Activated T-helper 1 cell treated with anti-CD3 and anti-CD28 coated beads, Interleukin-12 subunit alpha, Interleukin-12 subunit beta, Interleukin-2, Interleukin-4 antibody, amounts not matched to agents 30 ng/mL and 10 ng/mL and 1 ng/mL, durations not matched to agents 14 hours and 24 hours and 36 hours (primary cell): ENCODE results near the gene ADARB2. TPM values are rescaled to one million over a fixed set of nuclear protein-coding genes. Genes with fewer than 3 reads are reported as not detected.

Source experiments
- DNase-seq: peaks from one replicate; pipeline ENCODE4 v3.0.0; 2021; ENCODE audit warnings: low spot score
- H3K27ac Mint-ChIP-seq: one replicate; pipeline ENCODE4 v1.8.0; 2021; ENCODE audit warnings: mild to moderate bottlenecking, mixed read lengths
- H3K27me3 Mint-ChIP-seq: one replicate; pipeline ENCODE4 v1.8.0; 2022; ENCODE audit warnings: mild to moderate bottlenecking, moderate library complexity, mixed read lengths; ENCODE audit not compliant: insufficient read depth
- H3K36me3 Mint-ChIP-seq: one replicate; pipeline ENCODE4 v1.8.0; 2021; ENCODE audit warnings: low read depth, mixed read lengths
- H3K4me1 Mint-ChIP-seq: one replicate; pipeline ENCODE4 v1.8.0; 2021; ENCODE audit warnings: low read depth, mixed read lengths
- H3K4me3 Mint-ChIP-seq: one replicate; pipeline ENCODE4 v1.8.0; 2021; ENCODE audit warnings: mild to moderate bottlenecking, moderate library complexity, mixed read lengths
- H3K9me3 Mint-ChIP-seq: one replicate; pipeline ENCODE4 v1.8.0; 2021; ENCODE audit warnings: mixed read lengths
- intact Hi-C: fragments of 100-400 bp; cut with micrococcal nuclease; formaldehyde crosslinking; loops from one replicate; pipeline ENCODE4 v1.15.1; 2024
- total RNA-seq: library from RNA; stranded (reverse); gene quantifications from 2 replicates; pipeline ENCODE4 v1.2.3, GENCODE V29; 2022

ADARB2 gene
- total RNA-seq, 1 donor from 2014 or later: 0.05 TPM

GRCh38 chr10:1311726-1312125 is 425.6 kb downstream of the ADARB2 start:
- no peak overlapping the region for H3K4me3 Mint-ChIP-seq
- intact Hi-C loops: no loop called here
- no peak for DNase-seq
- H3K9me3 Mint-ChIP-seq: peaks cover 4% of the 10 kb centered on the region
- peaks cover 4% of the 10 kb centered on the region for H3K27me3 Mint-ChIP-seq
- no peak overlapping the region for H3K27ac Mint-ChIP-seq
- no peaks in the 10 kb centered on the region for H3K4me1 Mint-ChIP-seq
- H3K36me3 Mint-ChIP-seq: no peaks in the 10 kb centered on the region

DNA sequence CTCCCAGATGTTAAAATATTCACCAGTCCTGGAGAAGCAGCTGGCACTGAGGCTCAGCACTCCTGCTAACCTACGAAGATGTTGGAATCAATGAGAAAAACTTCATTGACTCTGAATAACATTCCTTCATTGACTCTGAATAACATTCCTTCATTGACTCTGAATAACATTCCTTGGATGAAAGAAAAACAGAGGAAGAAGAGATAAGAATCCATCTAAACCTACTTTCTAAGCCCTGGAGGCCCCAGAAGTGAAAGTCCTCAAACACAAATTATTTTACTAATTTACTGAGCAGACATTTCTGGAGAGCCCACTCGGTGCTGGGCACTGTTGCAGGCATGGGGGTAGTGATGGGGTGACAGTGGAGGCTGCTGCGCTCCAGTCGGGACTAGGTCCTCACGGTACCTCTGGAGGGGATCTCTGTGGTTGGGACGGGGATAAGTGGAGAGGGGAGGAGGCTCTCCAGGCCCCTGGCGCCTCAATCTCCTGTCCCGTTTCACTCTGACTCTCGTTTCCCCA is 427.0 kb downstream of the ADARB2 start:
- no peak overlapping the region for H3K27ac Mint-ChIP-seq
- H3K36me3 Mint-ChIP-seq: no peaks in the 10 kb centered on the region
- DNase-seq: no peak
- H3K4me1 Mint-ChIP-seq: no peaks in the 10 kb centered on the region
- peaks cover 1% of the 10 kb centered on the region for H3K27me3 Mint-ChIP-seq
- intact Hi-C loops: no loop called here
- H3K4me3 Mint-ChIP-seq: no peak overlapping the region
- H3K9me3 Mint-ChIP-seq: peaks cover 4% of the 10 kb centered on the region

GRCh38 chr10:1309617-1310270 is 427.6 kb downstream of the ADARB2 start:
- Mint-ChIP-seq H3K4me1 (no peaks in the 10 kb centered on the region), H3K9me3 (peaks cover 4% of the 10 kb centered on the region), H3K27me3 (peaks cover 1% of the 10 kb centered on the region), H3K36me3 (no peaks in the 10 kb centered on the region), H3K4me3 (no peak overlapping the region), H3K27ac (no peak overlapping the region)
- intact Hi-C loops: no loop called here
- DNase-seq: no peak

GRCh38 chr10:1308962-1309616 is 428.2 kb downstream of the ADARB2 start:
- no peak overlapping the region for H3K27ac Mint-ChIP-seq
- no peaks in the 10 kb centered on the region for H3K36me3 Mint-ChIP-seq
- H3K4me3 Mint-ChIP-seq: no peak overlapping the region
- peaks cover 4% of the 10 kb centered on the region for H3K9me3 Mint-ChIP-seq
- DNase-seq: no peak
- intact Hi-C loops: no loop called here
- H3K27me3 Mint-ChIP-seq: peaks cover 1% of the 10 kb centered on the region
- H3K4me1 Mint-ChIP-seq: no peaks in the 10 kb centered on the region

- no peaks in the 10 kb centered on the region for H3K36me3 Mint-ChIP-seq
- no peaks in the 10 kb centered on the region for H3K4me1 Mint-ChIP-seq
- no peak for DNase-seq
- peaks cover 4% of the 10 kb centered on the region for H3K9me3 Mint-ChIP-seq
- no peaks in the 10 kb centered on the region for H3K27me3 Mint-ChIP-seq
- intact Hi-C loops: no loop called here
- H3K27ac Mint-ChIP-seq: no peak overlapping the region
- H3K4me3 Mint-ChIP-seq: no peak overlapping the region
These were observed 429.0 kb downstream of the ADARB2 start for GRCh38 chr10:1308173-1308961.

GRCh38 chr10:1301143-1301542 is 436.2 kb downstream of the ADARB2 start:
- DNase-seq: no peak
- Mint-ChIP-seq H3K36me3 (no peaks in the 10 kb centered on the region), H3K27me3 (peaks cover 4% of the 10 kb centered on the region), H3K27ac (no peak overlapping the region), H3K9me3 (no peaks in the 10 kb centered on the region), H3K4me3 (no peak overlapping the region), H3K4me1 (no peaks in the 10 kb centered on the region)
- intact Hi-C loops: no loop called here

DNA sequence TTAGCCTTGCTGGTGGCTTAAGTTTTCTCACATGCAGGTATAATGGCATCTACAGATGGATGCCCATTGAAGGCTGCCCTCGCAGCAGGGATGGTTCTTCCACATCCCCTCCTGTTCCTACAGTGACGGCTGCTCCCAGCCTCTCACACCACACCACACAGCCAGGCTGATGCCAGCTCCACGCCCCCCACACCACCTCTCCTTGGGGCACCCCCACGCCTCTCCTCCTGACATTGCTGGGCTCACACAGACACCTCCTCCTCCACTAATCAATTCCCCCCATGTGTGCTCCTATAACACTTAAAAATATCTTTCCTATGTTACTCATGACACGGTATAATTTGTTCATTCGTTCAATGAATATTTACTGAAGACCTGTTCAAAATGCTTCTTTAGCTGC is 437.1 kb downstream of the ADARB2 start:
- no peaks in the 10 kb centered on the region for H3K4me1 Mint-ChIP-seq
- intact Hi-C loops: no loop called here
- no peak overlapping the region for H3K27ac Mint-ChIP-seq

GRCh38 chr10:1299041-1299726 is 438.1 kb downstream of the ADARB2 start:
- peaks cover 9% of the 10 kb centered on the region for H3K27me3 Mint-ChIP-seq
- no peaks in the 10 kb centered on the region for H3K9me3 Mint-ChIP-seq
- H3K27ac Mint-ChIP-seq: no peak overlapping the region
- intact Hi-C loops: no loop called here
- no peaks in the 10 kb centered on the region for H3K4me1 Mint-ChIP-seq
- H3K36me3 Mint-ChIP-seq: no peaks in the 10 kb centered on the region
- no peak for DNase-seq
- no peak overlapping the region for H3K4me3 Mint-ChIP-seq

More for the DNA sequence above, 437.1 kb downstream of the ADARB2 start:
- peaks cover 4% of the 10 kb centered on the region for H3K27me3 Mint-ChIP-seq
- H3K36me3 Mint-ChIP-seq: no peaks in the 10 kb centered on the region
- DNase-seq: no peak
- no peak overlapping the region for H3K4me3 Mint-ChIP-seq
- no peaks in the 10 kb centered on the region for H3K9me3 Mint-ChIP-seq

GRCh38 chr10:1297566-1298301 is 439.6 kb downstream of the ADARB2 start:
- H3K36me3 Mint-ChIP-seq: no peaks in the 10 kb centered on the region
- peaks cover 11% of the 10 kb centered on the region for H3K27me3 Mint-ChIP-seq
- intact Hi-C loops: no loop called here
- no peak for DNase-seq
- H3K4me3 Mint-ChIP-seq: no peak overlapping the region
- no peaks in the 10 kb centered on the region for H3K4me1 Mint-ChIP-seq
- H3K9me3 Mint-ChIP-seq: no peaks in the 10 kb centered on the region
- no peak overlapping the region for H3K27ac Mint-ChIP-seq

DNA sequence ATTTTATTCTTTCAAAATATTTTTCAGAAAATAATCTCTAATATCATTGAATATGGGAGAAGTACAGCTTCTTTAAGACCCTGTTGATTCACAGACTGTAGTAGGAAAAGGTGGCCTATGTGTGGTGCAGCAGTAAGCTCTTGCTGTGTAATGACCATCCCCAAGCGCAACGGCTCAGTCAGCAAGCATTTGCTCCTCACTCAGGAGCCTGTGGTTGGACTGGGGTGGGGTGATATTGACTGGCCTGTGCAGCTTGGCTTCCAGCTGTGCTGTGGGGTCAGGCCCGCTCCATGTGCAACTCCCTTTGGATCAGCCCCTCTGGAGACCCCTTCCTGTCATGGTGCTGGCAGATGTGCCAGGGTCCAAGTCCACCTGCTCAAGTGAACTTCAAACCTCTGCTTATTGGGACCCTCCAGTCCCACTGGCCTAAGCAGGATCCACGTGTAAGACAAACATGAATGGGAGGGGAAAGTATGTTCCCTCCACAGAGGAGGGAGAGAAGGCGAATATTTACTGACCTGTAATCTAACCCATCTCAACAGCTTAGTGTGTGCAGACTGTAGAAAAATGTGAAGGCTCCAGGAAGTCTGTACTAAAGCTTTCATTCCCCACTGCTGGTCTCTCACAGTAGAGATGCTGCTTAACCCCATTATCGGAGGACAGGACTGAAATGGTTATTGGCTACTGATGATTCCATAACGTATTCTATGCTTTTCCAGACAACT is 441.4 kb downstream of the ADARB2 start:
- Mint-ChIP-seq H3K4me3 (no peak overlapping the region), H3K27ac (no peak overlapping the region), H3K9me3 (no peaks in the 10 kb centered on the region), H3K36me3 (no peaks in the 10 kb centered on the region), H3K4me1 (no peaks in the 10 kb centered on the region), H3K27me3 (peaks cover 14% of the 10 kb centered on the region)
- no peak for DNase-seq
- intact Hi-C loops: no loop called here

DNA sequence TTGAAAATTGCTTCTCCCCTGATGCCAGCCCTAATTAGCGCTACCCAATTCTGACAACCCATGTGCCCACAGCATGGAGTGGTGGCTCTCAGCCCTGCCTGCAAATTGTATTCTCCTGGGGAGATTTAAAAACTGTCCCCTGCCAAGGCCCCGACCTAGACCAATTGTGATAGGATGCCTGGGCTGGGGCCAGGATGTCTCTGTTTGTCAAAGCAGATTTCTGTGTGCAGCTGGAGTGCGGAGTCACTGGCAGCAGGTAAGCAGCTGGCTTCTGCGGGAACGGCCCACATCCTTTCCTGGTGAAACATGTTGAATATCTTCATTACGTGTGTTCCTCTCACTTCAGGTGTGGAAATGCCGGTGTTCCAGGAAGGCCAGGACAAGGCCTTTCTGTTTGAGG is 442.6 kb downstream of the ADARB2 start:
- no peaks in the 10 kb centered on the region for H3K36me3 Mint-ChIP-seq
- H3K27me3 Mint-ChIP-seq: peaks cover 11% of the 10 kb centered on the region
- no peak overlapping the region for H3K27ac Mint-ChIP-seq
- H3K9me3 Mint-ChIP-seq: no peaks in the 10 kb centered on the region
- no peak overlapping the region for H3K4me3 Mint-ChIP-seq
- intact Hi-C loops: no loop called here
- no peaks in the 10 kb centered on the region for H3K4me1 Mint-ChIP-seq
- no peak for DNase-seq
